ENCODE results near the gene TULP4.

DNA sequence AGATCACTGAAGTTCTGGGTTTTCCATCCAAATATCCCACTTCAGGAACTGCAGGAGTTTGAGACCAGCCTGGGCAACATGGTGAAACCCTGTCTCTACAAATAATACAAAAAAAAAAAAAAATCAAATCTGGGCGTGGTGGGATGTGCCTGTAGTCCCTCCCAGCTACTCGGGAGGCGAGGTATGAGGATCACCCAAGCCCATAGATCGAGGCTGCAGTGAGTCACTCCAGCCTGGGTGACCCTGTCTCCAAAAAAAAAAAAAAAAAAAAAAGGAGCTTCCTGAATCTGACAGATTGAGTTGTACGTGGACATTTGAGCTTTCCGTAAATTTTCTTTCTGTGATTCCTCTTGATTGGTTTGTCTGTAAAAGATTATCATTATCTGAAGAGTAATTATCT lies 55.6 kb downstream of the TULP4 start:
- TF ChIP-seq TP53 (CRISPR knock-in tag; IDR thresholded peaks at IDR 0.05) (no peak), ATF1 (CRISPR knock-in tag; IDR thresholded peaks at IDR 0.05) (no peak), ETV6 (CRISPR knock-in tag; IDR thresholded peaks at IDR 0.05) (no peak), ESRRA (CRISPR knock-in tag; IDR thresholded peaks at IDR 0.05; ENCODE audit: borderline replicate concordance) (no peak), ZNF121 (CRISPR knock-in tag; IDR thresholded peaks at IDR 0.05) (no peak), CREB1 (CRISPR knock-in tag; IDR thresholded peaks at IDR 0.05) (no peak)
- TF ChIP-seq, protein P1, sequence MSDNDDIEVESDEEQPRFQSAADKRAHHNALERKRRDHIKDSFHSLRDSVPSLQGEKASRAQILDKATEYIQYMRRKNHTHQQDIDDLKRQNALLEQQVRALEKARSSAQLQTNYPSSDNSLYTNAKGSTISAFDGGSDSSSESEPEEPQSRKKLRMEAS (CRISPR knock-in tag; IDR thresholded peaks at IDR 0.05): no peak
- TF ChIP-seq, protein P2, sequence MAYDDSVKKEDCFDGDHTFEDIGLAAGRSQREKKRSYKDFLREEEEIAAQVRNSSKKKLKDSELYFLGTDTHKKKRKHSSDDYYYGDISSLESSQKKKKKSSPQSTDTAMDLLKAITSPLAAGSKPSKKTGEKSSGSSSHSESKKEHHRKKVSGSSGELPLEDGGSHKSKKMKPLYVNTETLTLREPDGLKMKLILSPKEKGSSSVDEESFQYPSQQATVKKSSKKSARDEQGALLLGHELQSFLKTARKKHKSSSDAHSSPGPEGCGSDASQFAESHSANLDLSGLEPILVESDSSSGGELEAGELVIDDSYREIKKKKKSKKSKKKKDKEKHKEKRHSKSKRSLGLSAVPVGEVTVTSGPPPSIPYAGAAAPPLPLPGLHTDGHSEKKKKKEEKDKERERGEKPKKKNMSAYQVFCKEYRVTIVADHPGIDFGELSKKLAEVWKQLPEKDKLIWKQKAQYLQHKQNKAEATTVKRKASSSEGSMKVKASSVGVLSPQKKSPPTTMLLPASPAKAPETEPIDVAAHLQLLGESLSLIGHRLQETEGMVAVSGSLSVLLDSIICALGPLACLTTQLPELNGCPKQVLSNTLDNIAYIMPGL (CRISPR knock-in tag; IDR thresholded peaks at IDR 0.05): no peak
- TF ChIP-seq, protein P3, sequence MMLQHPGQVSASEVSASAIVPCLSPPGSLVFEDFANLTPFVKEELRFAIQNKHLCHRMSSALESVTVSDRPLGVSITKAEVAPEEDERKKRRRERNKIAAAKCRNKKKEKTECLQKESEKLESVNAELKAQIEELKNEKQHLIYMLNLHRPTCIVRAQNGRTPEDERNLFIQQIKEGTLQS (CRISPR knock-in tag; conservative IDR thresholded peaks at IDR 0.05): no peak
- TF ChIP-seq, protein P4, sequence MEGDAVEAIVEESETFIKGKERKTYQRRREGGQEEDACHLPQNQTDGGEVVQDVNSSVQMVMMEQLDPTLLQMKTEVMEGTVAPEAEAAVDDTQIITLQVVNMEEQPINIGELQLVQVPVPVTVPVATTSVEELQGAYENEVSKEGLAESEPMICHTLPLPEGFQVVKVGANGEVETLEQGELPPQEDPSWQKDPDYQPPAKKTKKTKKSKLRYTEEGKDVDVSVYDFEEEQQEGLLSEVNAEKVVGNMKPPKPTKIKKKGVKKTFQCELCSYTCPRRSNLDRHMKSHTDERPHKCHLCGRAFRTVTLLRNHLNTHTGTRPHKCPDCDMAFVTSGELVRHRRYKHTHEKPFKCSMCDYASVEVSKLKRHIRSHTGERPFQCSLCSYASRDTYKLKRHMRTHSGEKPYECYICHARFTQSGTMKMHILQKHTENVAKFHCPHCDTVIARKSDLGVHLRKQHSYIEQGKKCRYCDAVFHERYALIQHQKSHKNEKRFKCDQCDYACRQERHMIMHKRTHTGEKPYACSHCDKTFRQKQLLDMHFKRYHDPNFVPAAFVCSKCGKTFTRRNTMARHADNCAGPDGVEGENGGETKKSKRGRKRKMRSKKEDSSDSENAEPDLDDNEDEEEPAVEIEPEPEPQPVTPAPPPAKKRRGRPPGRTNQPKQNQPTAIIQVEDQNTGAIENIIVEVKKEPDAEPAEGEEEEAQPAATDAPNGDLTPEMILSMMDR (IDR thresholded peaks at IDR 0.05): no peak
